Uterus (tissue), 2 donors: ENCODE results near the gene ZNF763.
A peak's percentile ranks its signal among the peaks of the same experiment; 100 is the strongest.

Experiments used
- CTCF ChIP-seq, 4 experiments: fragments of 200-600 bp in 2 of 4; fragments of 450-650 bp in 2 of 4; sonication (generic) in 2 of 4; IDR thresholded peaks; one replicate each; pipeline ENCODE4 v1.5.1; 2016 to 2019; ENCODE audit warnings: antibody characterized with exemption in 4 of 4, mild to moderate bottlenecking in 2 of 4, moderate library complexity in 1 of 4
- POLR2A ChIP-seq, 2 donors: fragments of 450-650 bp; IDR thresholded peaks; one replicate each; pipeline ENCODE4 v1.6.1; 2016; ENCODE audit warnings: antibody characterized with exemption in 2 of 2, mild to moderate bottlenecking in 1 of 2, moderate library complexity in 1 of 2

- TF ChIP-seq POLR2A (IDR thresholded peaks at IDR 0.05) = peak; percentile 49 to 56
- TF ChIP-seq CTCF (IDR thresholded peaks at IDR 0.05) = no peak
Observed at GRCh38 chr19:11924886-11925650, 39.8 kb upstream of the ZNF763 start, which contains the start of gene ZNF700.
